ENCODE data around the gene MTG1.
"Not testable (repeated sequence)": the region's sequence is repeated elsewhere in the genome, so short reads cannot be mapped to it uniquely, and the experiment has no call there.

MTG1 gene

GRCh38 chr10:133359554-133359971 lies 34.4 kb upstream of the MTG1 start:
- no peak for DNase-seq

GRCh38 chr10:133359972-133360610 lies 33.9 kb upstream of the MTG1 start:
- DNase-seq = no peak

- DNase-seq = no peak
Observed at GRCh38 chr10:133361227-133361626, 32.7 kb upstream of the MTG1 start.

- no peak for DNase-seq
Observed at GRCh38 chr10:133361773-133362441, 32.0 kb upstream of the MTG1 start.

DNA sequence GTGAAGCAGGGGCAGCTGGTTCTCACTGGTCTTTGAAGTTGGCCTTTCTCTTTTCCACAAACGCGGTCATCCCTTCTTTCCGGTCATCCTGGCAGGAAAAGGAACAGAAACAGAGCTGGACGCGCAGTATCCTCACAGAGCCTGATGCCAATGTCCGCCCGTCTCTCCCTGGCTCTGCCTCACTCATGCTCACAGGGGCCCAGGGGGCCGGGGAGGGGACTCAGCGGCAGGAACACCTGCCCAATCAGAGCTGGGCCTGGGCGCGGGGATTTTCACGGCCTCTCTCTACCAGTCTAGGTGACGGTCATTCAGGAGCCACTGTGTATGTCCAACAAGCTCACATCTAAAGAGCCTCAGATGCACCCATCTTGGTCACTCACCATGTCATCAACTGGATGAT lies 31.1 kb upstream of the MTG1 start:
- DNase-seq = no peak

- no peak for DNase-seq
Observed at GRCh38 chr10:133364645-133365431, 29.1 kb upstream of the MTG1 start.

- no peak for DNase-seq
Observed at GRCh38 chr10:133365461-133366129, 28.4 kb upstream of the MTG1 start.

DNA sequence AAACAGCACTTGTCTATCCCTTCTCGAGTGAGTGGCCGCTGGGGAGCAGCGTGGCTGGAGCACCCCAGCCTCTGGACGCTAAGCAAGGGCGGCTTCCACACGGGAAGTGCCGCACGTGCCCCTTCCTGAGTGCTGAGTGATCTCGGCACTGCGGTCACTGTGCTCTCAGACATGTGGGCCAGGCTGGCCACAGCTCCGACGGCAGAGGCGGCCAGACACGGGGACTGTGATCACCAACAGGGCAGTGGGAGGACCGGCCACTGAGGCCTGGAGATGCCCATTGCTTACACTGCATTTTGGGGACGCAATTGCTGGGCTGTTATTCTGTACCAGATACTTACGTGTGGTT lies 27.9 kb upstream of the MTG1 start:
- no peak for DNase-seq

DNA sequence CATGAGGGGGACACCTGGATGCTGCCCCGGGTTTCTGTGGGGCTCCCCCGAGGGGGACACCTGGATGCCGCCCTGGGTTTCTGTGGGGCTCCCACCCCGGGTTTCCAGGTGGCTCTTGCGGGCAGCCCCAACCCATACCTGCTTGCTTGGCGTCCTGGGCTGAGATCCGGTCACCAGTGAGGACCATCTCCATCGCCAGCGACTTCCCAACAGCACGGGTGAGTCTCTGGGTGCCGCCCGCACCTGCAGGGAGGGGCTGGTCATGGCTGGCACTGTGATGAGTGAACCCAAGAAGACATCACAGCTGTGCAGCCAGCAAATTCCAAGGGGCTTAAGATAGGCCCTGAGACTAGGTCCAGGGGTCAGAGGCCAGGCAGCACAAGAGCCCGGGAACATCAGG lies 27.2 kb upstream of the MTG1 start:
- no peak for DNase-seq

GRCh38 chr10:133367461-133367860 lies 26.5 kb upstream of the MTG1 start:
- not testable (repeated sequence) for DNase-seq

GRCh38 chr10:133368153-133368552 lies 25.8 kb upstream of the MTG1 start:
- no peak for DNase-seq

DNA sequence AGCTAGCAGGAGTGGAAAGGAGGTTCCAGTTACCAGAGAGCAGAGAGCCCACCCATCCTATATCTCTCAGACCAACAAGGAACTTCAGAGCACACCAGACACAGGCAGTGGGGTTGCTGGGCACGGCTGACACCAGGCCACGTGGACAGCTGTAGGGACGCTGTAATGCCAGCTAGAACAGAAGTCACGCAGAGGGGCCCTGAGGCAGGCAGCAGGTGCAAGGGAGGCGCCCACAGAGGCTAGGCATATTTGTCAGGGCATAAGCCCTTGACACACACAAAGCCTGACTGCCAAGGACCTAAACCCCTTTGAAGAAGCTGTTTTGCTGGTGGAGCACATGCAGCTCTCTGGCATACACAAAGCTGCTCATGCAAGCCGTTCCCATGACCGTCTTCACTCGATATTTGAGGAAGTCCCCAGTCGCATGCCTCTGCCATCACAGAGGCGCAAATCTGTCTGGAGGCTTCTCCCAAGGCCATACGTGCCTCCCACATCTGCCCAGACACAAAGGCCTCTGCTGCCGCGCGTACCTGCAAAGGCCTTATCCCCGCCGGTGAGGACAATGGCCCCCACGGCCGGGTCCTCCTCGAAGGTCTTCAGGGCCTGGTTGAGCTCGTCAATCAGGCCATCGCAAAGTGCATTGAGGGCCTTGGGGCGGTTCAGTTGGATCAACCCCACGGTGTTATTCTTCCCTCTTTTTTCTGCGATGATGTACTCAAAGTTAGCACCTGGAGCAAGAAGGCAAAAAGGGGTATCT lies 23.7 kb upstream of the MTG1 start:
- DNase-seq = no peak

- no peak for DNase-seq
Observed at GRCh38 chr10:133372507-133372906, 21.4 kb upstream of the MTG1 start.

DNA sequence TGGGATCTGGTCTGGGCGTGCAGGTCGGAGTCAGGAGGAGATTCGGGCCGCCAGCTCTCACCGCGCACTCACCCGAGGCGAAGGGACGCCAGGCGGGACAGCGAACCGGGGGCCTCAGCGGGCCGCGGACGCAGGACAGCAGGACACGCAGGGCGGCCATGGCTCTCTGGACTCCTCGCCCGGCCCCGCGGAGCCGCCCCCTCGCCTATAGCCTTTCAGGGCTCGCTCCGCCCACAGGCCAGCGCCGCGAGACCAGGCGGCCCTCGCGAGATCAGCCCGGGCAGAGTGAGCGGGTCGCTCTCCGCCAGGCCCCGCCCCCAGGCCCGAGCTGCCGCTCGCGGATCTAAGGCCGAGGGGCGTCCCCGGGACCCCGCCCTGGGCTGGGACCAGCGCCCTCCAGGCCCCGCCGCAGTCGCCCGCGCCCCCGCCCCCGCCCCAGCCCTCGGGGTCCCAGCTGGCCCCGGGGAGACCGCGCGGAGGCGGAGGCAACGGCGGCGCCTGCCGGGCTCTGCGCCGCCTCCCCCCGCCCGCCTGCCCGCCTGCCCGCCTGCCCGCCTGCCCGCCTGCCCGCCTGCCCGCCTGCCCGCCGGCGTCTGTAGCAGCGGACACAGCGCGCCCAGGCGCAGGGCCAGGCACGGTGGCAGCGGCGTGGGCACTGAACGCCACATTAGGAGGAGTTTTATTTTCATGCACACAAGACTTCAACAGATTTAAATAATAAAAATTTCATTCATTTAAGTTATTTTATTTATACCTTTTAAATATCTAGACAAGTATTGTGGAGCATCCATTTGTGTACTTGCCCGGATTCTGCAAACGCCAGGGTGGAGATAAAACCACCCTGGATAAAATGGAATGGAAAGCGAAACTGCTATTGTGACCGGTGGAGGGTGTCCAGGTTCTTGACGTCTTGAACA lies 20.5 kb upstream of the MTG1 start, which contains the start of gene ECHS1:
Gene ECHS1 (minus strand): TSS at position 181 of the 917 bp plus-strand sequence. CDS start 21 bp downstream, at position 160.
- DNase-seq = peak; percentile 80

GRCh38 chr10:133375357-133376115 lies 18.4 kb upstream of the MTG1 start:
- DNase-seq = no peak

DNA sequence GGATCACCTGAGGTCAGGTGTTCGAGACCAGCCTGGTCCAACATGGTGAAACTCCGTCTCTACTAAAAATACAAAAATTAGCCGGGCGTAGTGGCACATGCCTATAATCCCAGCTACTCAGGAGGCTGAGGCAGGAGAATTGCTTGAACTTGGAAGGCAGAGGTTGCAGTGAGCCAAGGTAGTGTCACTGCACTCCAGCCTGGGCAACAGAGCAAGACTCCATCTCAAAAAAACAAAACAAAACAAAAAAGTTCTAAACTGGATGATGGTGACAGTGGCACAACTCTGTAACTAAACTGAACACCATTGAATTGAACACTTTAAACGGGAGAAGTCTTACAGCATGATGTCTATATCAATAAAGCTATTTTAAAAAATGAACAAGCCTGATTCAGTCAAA lies 17.8 kb upstream of the MTG1 start:
- not testable (repeated sequence) for DNase-seq

DNA sequence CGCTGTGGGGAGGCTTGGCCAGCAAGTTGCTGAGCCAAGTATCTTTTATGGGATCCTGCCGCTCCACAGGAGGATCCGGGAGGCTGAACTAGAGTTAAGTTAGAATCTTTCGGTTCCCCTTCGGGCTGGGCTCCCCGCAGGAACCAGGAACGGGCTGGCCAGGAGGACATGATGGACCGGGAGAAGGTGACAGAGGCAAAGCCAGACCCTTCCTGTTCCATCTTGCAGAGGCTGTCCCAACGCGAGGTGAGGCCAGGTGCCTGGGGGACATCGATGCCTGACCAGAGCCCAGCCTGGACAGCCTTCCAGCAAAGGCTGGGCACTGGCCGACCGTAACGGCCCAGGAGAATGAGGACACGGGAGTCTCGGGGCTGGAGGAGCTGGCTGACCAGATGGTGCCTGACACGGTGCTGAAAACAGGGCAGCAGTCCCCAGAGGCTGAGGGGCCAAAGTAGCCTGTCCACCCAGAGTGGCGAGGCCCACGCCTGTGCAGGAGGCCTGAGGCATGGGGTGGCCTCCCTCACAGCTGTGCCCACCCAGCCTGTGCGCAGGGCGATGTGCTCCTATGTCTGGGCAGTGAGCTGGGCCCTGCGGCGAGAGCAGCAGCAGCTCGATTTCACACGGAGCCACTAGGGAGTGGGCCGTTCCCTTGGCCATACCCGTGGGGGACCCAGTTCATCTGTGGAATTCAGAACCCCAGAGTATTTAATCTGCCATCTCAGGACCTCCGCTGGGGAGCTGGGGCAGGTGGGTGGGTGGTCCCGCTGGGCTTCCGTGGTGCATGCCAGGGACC lies 16.7 kb upstream of the MTG1 start:
- DNase-seq = no peak

DNA sequence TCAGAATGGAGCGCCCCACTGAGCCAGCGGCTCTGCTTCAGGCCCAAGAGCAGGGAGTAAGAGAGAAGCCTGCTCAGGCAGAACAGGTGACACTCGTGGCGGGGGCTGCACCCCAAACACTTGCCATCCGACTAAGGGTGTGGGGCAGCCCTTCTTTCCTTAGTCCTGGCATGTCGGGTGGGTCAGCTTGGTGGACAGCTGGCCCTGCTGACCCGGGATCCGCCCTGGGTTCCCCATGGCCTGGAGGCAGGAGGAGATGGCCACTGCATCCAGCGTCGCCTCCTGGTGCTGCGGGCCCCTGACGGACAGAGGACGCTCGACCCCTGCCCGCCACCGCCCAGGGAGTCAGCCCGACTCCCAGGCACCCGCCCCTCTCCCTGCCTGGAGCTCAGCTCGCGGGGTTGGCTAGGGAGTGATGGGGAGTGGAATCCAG lies 16.1 kb upstream of the MTG1 start:
- no peak for DNase-seq

DNA sequence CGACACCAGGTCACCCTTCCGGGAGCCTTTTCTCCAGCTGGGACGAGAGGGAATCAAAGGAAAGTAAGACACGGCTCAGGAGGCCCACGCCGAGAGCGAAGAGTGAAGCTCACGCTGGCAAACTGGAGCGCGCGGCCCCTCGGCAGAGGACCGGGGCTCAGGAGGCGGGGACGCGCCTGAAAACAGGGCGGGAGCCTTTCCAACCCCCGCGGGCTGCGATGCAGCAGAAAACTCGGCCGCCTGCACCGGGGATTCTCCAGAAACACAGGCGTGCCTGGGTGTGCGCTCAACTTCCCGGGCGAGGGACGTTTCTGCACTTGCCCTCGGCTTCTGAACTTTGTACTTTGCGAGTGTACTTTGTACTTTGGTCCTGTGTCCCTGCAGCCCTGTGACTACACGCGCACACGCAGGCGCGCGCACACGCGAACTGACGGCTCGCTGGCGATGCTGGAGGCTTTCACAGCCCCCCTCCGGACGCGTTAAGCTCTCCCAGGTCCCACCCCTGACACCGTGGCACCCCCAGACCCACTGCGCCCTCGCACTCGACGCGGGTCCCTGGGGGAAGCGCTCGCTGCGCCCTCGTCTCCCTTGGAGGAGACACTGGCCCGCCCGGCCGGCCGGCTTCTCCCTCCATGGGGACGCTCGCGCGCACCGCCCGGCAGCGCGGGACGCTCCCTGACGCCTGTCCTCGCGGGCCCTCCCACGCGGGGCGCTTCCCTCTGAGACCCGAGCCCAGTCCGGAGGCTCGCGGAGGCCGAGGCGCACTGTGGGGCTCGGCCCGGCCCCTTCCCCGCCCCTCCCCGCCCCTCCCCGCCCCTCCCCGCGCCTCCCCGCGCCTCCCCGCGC lies 15.5 kb upstream of the MTG1 start:
- DNase-seq = no peak
